ENCODE results near the gene KCNH8. TPM values are rescaled to one million over a fixed set of nuclear protein-coding genes. Genes with fewer than 3 reads are reported as not detected.
A peak's percentile ranks its signal among the peaks of the same experiment; 100 is the strongest.
"Not testable (repeated sequence)": the region's sequence is repeated elsewhere in the genome, so short reads cannot be mapped to it uniquely, and the experiment has no call there.

KCNH8 gene
- 0.05 TPM in 1 of 2 replicates, not detected in the other for total RNA-seq

- DNase-seq (ENCODE audit: low read depth): no peak
These were observed at the start of gene KCNH8 for GRCh38 chr3:19147905-19148767. Gene KCNH8, plus strand, starts transcription at chr3:19148510. Its CDS starts 210 bp downstream, at chr3:19148720.

DNA sequence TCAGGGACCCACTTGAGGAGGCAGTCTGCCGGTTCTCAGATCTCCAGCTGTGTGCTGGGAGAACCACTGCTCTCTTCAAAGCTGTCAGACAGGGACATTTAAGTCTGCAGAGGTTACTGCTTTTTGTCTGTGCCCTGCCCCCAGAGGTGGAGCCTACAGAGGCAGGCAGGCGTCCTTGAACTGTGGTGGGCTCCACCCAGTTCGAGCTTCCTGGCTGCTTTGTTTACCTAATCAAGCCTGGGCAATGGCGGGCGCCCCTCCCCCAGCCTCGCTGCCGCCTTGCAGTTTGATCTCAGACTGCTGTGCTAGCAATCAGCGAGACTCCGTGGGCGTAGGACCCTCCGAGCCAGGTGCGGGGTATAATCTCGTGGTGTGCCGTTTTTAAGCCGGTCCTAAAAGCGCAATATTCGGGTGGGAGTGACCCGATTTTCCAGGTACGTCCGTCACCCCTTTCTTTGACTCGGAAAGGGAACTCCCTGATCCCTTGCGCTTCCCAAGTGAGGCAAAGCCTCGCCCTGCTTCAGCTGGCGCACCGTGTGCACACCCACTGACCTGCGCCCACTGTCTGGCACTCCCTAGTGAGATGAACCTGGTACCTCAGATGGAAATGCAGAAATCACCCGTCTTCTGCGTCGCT lies 45.5 kb upstream of the KCNH8 start:
- DNase-seq (ENCODE audit: low read depth): not testable (repeated sequence)

DNA sequence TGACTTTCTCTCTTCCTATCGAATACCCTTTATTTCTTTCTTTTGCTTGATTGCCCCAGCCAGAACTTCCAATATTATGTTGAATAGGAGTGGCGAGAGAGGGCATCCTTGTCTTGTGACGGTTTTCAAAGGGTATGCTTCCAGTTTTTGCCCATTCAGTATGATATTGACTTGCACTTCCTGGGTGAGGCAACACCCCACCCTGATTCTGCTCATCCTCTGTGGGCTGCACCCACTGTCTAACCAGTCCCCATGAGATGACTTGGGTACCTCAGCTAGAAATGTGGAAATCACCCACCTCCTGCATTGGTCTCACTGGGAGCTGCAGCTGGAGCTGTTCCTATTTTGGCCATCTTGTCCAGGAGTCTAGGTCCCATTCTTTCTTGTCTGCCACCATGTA lies 44.8 kb upstream of the KCNH8 start:
- DNase-seq (ENCODE audit: low read depth): no peak

DNA sequence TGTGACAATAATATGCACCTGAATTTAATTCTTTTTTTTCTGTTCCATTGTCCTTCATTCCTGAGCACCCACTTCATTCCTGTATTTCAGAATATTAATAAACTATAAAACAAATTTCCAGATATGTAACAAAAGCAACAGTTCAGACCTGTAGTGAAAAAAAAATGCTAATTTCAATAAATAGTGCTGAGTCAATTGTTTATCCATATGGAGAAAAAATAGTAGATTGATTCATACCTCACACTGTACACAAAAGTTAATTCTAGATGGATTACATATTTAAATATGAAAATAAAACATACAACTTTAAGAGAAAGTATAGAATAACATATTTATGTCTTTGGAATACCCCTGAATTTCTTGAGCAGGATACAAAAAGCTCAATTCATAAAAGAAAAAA lies 43.9 kb upstream of the KCNH8 start:
- no peak for DNase-seq (ENCODE audit: low read depth)

DNA sequence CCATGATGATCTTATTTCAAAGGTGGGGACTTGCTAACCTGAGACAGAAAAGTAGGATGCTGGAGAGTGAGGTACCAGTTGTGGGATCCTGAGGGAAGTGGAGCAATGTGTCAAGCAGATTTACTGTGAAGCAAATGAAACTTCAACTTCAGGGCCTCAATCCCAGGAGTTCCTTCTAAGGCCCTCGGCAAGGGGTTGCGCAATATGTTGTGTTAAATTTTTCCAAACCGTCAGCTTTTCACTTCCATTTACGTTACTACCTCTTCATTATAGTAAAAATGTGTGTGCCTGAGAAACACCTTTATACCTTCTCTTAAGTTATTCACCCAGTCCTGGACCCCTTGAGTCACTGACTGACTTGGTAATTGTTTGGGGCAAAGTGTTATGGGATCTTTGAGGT lies 42.5 kb upstream of the KCNH8 start:
- no peak for DNase-seq (ENCODE audit: low read depth)

DNA sequence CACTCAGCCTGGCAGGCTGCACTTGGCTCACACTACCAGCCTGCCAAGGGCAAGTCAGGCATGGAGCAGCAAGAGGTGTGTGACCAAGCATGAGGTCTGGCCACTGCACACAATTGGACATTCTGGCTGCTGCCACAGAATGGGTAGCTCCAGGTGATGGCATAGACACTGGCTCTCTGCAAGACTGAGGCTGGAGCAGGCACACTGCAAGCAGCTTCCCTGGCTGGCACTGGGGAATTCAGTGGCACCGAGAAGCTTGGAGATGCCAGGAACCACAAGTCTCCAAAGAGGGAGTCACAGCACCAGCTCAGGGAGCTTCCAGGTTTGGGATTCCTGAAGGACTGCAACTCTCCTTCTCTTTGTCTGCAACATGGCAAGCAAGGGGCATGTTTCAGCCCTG lies 42.0 kb upstream of the KCNH8 start:
- no peak for DNase-seq (ENCODE audit: low read depth)

DNA sequence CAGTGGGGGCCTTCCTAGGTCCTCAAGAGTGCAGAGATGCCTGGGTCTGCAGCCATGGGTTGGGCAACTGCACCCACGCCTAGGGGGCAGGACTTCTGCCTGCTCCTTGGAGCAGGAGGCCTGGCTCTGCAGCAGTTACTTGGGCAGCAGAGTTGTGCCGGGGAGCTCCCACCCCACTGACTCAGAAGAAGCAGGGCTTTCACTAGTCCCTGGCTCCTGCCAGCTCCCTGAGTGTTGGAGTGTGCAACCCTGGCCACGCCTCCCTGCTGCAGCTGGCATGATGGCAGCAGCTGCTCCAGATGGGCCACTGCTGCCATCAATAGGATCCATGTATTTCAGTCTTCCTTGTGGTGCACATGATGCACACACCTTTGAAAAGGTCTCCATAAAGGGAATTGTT lies 40.6 kb upstream of the KCNH8 start:
- no peak for DNase-seq (ENCODE audit: low read depth)

DNA sequence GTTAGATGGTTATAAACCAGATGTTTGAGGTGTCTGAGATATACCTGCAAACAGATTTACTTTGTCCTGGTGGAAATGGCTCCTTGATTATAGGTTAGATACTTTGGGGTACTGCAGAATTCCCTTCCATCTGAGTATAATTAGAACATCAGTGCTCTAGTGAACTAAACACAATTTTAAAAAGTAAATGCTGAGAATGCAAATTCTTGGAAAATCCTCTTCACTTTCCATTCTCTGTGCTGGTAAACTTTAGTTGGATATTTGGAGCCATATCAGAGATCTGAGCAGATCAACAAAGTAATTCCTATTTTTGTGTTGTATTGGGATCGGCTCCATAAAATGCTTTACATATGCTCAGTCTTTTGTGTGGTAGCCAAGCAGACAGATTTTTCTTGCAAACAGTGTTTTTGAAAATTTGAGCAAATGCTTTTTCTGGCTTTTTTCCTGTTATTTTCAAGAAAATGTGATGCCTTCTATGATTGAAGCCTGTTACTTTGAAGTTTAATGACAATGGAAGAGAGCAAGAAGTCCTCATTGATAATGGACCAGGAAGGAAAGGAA lies 37.9 kb upstream of the KCNH8 start:
- DNase-seq (ENCODE audit: low read depth): no peak

- no peak for DNase-seq (ENCODE audit: low read depth)
These were observed 33.8 kb upstream of the KCNH8 start for GRCh38 chr3:19114461-19114860.

GRCh38 chr3:19116239-19116638 lies 32.1 kb upstream of the KCNH8 start:
- DNase-seq (ENCODE audit: low read depth): no peak

GRCh38 chr3:19124752-19125151 lies 23.6 kb upstream of the KCNH8 start:
- DNase-seq (ENCODE audit: low read depth): no peak

DNA sequence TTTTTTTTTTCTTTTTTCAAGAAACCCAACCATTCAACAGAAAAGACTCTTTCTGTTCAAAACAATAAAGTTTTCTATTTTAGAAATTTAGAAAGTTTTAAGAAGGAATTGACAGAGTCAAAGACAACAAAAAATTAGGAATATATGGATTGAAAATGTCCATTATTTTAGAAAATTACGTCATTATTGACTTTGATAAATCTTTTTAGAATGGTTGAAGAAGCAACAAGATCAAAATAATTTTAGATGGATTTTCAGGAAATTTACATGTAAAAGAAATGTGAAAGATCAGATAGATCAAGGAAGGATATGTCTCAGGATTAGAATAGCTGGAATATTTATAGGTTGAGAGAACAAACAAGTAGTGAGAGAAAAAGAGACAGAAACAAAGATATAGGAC lies 8.4 kb upstream of the KCNH8 start:
- no peak for DNase-seq (ENCODE audit: low read depth)

DNA sequence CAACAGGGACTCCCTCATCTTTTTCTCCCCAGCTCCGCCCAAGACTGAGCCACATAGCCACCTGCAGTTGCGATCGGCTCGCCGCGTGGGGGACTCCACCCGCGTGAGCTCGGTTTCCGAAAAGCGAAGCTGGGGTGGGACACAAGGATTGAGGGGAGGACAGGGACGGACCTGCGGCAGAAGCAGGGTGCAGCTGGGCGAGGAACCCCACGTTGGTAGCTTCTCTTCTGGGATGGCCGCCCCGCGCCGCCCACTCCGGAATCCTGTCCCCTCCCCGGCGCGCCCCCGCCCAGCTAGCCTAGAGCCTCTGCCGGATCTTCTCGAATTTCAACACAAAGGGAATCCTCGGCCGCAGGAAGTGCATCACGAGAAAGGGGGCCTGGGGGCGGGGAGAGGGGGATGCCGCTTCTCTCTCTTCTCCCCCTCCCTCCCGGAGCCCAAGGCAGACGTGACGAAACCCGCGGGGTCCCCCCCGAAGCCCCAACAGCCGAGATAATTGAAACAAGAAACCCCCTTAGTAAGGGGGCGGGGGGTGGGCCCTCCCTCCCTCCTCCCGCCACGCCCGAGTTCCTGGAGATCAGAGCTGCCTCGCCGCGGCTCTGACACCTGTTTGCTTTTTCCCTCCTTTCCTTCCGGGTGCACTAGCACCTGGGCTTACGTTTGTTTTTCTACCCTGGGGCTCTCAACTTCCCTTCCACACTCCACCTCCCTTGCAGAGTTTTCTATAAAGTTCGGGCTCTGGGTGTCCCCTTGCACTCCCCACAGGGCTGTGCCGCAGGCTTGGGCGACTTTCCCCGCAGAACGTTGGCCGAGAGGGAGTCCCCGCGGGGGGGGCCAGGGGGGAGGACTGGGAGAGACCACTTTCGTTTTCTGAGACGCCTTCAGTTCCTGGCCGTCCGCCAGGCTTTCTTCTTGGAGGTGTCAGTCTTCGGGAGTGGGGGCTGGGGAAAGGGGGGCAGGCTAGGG lies 1.3 kb upstream of the KCNH8 start:
- DNase-seq (ENCODE audit: low read depth): peak; percentile 13

- DNase-seq (ENCODE audit: low read depth): no peak
These were observed 420 bp downstream of the KCNH8 start for GRCh38 chr3:19148768-19149091.

- DNase-seq (ENCODE audit: low read depth): peak; percentile 46
These were observed 1.1 kb downstream of the KCNH8 start for GRCh38 chr3:19149368-19149767.

GRCh38 chr3:19151171-19151570 lies 2.9 kb downstream of the KCNH8 start:
- no peak for DNase-seq (ENCODE audit: low read depth)

- no peak for DNase-seq (ENCODE audit: low read depth)
These were observed 6.5 kb downstream of the KCNH8 start for GRCh38 chr3:19154693-19155250.

DNA sequence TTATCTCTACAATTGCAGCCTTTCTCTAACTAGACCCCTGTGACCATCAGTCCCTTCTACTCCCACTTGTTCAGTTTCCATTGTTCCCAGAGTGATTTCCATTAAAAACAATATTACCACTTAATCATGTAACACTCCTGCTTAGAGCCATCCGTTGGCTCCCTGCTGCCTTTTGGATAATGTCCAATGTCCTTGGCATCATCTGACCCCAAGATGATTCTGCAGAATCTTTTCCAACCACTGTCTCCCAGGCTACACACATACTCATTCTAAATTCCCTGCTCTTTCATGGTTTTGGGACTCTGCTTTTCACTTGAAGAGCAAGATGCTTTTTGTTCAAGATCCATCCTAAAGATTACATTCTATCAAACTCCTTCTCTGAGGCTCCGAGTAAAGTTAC lies 7.1 kb downstream of the KCNH8 start:
- DNase-seq (ENCODE audit: low read depth): no peak

DNA sequence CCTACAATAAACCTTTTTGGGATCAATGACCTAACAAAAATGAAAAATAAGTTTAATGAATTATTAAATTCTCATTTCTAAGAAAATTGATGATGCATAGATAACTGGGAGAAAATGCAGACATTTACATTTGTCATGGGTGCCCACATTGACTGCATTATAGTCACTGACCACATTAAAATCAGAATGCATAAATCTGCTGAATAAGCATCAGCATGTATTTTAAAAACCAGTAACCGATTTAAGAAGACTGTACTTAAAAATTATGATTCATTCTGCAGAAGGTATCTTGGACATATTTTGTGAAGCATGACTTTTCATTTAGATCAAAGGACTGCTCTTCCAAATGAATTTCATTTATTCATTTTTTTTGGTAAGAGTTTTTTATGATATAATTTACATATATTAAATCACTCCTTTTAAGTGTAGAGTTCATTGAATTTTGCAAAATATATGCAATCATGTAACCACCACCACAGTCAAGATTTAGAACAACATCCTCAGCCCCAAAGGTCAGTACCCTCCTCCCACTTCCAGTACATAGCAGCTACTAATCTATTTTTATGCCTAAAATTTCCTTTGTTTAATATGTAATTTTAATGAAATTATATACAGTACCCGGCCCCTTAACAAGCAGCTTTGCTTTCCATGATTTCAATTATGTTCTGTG lies 11.8 kb downstream of the KCNH8 start:
- DNase-seq (ENCODE audit: low read depth): no peak

- no peak for DNase-seq (ENCODE audit: low read depth)
These were observed 17.3 kb downstream of the KCNH8 start for GRCh38 chr3:19165654-19166053.

DNA sequence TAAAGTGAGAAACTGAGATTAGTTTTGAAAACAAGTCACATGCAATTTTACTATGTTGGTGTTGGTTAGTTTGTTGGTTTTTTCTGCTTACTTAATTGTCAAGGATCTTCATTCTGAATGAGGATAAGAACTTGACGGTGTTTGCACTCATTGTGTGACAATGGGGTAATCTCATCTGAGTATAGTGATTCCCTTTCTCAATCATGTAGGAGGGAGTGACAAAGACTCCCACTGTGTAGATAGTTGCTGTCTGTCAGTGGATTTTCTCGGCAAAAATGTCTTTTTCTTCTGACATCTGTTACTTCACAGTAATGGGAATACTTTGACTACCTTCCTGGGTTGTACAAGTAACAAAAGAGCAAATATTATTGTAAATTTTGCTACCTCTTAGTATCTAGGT lies 23.5 kb downstream of the KCNH8 start:
- DNase-seq (ENCODE audit: low read depth): no peak
